Suppressor macrophage treated with lipopolysaccharide for 4 hours (primary cell): ENCODE measurements around the gene REV1.

Source experiments
- DNase-seq: peaks from one replicate; pipeline ENCODE4 v3.0.0-alpha.2; 2020

REV1 gene

GRCh38 chr2:99445065-99445464 is 44.8 kb downstream of the REV1 start:
- DNase-seq: no peak

- DNase-seq: no peak
These were observed 45.6 kb downstream of the REV1 start for GRCh38 chr2:99444222-99444621.

- DNase-seq: peak; percentile 8
These were observed 47.0 kb downstream of the REV1 start for GRCh38 chr2:99442837-99443236.

GRCh38 chr2:99439971-99440505 is 49.8 kb downstream of the REV1 start:
- no peak for DNase-seq

- no peak for DNase-seq
These were observed 52.9 kb downstream of the REV1 start for GRCh38 chr2:99436874-99437273.

- DNase-seq: no peak
These were observed 56.5 kb downstream of the REV1 start for GRCh38 chr2:99433340-99433739.

GRCh38 chr2:99431587-99432275 is 58.1 kb downstream of the REV1 start:
- DNase-seq: no peak

- DNase-seq: no peak
These were observed 59.1 kb downstream of the REV1 start for GRCh38 chr2:99430614-99431291.

- DNase-seq: no peak
These were observed 64.8 kb downstream of the REV1 start for GRCh38 chr2:99425022-99425421.

GRCh38 chr2:99424371-99424770 is 65.4 kb downstream of the REV1 start:
- no peak for DNase-seq

GRCh38 chr2:99422599-99422998 is 67.2 kb downstream of the REV1 start:
- DNase-seq: peak; percentile 43

- DNase-seq: no peak
These were observed 68.3 kb downstream of the REV1 start for GRCh38 chr2:99421469-99421868.

- DNase-seq: no peak
These were observed 69.0 kb downstream of the REV1 start for GRCh38 chr2:99420751-99421299.

- no peak for DNase-seq
These were observed 69.8 kb downstream of the REV1 start for GRCh38 chr2:99420031-99420430.

GRCh38 chr2:99417396-99417795 is 72.4 kb downstream of the REV1 start:
- no peak for DNase-seq

GRCh38 chr2:99414566-99414965 is 75.3 kb downstream of the REV1 start:
- DNase-seq: peak; percentile 39

- no peak for DNase-seq
These were observed 79.5 kb downstream of the REV1 start for GRCh38 chr2:99410276-99410675.

GRCh38 chr2:99406137-99406536 is 83.7 kb downstream of the REV1 start:
- no peak for DNase-seq

GRCh38 chr2:99404797-99405669 is 84.8 kb downstream of the REV1 start:
- no peak for DNase-seq

- DNase-seq: no peak
These were observed 85.6 kb downstream of the REV1 start for GRCh38 chr2:99404039-99404796.

- DNase-seq: no peak
These were observed 86.3 kb downstream of the REV1 start for GRCh38 chr2:99403524-99403923.

GRCh38 chr2:99403084-99403483 is 86.7 kb downstream of the REV1 start:
- no peak for DNase-seq
